ENCODE data around the gene AP1S1.
A peak's percentile ranks its signal among the peaks of the same experiment; 100 is the strongest.

Gene AP1S1

DNA sequence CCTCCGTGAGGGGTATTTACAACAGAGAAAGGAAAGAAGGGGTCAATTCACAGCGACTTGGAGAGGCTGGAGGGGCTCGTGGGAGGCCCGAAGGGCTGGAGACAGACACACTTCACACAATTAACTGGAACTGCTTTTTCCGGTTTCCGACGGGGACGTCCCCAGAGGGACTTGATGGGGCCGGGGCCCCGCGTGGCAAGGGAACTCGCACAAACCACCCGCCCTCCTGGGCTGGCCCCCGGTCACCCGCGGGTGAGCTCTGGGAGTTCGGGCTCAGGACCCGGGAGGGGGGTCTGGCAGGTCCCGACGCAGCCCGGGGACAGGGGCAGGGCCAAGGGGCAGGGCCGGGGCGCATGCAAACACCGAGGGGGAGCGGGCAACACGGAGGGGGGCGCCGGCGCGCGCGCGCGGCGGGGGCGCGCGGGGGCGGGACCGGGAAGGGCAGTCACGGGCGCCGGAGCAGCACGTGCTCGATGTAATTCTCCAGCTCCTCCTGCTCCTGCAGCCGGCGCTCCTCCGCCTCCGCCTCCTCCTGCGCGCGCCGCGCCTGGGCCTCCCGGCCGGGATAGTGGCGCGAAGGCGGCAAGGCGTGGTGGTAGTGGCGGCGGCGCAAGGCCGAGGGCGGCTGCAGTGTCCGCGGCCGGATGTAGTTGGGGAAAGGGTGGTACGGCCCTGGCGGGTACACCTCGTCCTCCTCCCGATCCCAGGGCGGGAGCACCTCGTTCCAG lies 8.4 kb downstream of the AP1S1 start:
- TF ChIP-seq POLR2AphosphoS5 (IDR thresholded peaks at IDR 0.05; ENCODE audit: low read depth, low read length) (no peak), POLR2A (IDR thresholded peaks at IDR 0.05; ENCODE audit: low read depth, low read length) (no peak; the same call in 1 of the 2 replicates), TAF1 (IDR thresholded peaks at IDR 0.05; ENCODE audit: borderline replicate concordance, low read depth, low read length) (no peak)
- FAIRE-seq (no peak), DNase-seq (ENCODE audit: insufficient read length) (no peak)

DNA sequence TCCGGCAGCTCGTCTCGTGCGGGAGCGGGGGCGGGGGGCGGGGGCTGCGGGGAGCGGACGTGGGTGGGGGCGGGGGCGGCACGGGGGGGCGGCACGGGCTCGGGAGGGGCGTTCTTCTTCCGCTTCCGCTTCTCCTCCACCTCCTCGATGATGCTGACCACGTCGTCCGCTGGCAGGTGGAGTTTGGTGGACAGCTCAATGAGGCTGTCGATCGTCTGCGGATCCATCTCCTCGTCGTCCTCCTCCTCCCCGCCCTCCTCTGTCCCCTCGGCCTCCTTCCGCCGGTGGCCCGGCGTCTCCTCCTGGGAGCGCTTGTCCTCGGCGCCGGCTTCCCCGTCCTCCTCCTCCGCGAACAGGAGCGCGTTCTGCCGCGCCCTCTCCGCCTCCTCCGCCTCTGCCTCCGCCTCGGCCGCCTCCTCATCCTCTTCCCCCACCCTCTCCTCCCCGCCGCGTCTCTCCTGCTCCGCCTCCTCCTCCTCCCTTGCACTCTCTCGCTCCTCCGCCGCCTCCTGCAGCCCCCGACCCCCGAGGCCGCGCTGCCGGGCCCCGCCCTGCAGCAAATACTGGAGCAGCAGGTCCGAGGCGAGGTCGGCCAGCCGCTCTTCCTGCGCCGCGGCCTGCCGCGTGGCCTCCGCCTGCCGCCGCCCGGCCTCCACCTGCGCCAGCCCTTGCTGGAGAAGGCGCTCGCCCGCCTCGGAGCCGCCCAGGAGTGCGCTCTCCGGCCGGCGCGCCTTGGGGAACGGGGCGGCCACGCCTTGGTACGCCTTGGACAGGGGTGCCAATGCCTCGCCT lies 9.2 kb downstream of the AP1S1 start:
- no peak for TF ChIP-seq POLR2AphosphoS5 (IDR thresholded peaks at IDR 0.05; ENCODE audit: low read depth, low read length)
- TF ChIP-seq POLR2A (IDR thresholded peaks at IDR 0.05; ENCODE audit: low read depth, low read length) = no peak
- FAIRE-seq (no peak), DNase-seq (ENCODE audit: insufficient read length) (no peak)

DNA sequence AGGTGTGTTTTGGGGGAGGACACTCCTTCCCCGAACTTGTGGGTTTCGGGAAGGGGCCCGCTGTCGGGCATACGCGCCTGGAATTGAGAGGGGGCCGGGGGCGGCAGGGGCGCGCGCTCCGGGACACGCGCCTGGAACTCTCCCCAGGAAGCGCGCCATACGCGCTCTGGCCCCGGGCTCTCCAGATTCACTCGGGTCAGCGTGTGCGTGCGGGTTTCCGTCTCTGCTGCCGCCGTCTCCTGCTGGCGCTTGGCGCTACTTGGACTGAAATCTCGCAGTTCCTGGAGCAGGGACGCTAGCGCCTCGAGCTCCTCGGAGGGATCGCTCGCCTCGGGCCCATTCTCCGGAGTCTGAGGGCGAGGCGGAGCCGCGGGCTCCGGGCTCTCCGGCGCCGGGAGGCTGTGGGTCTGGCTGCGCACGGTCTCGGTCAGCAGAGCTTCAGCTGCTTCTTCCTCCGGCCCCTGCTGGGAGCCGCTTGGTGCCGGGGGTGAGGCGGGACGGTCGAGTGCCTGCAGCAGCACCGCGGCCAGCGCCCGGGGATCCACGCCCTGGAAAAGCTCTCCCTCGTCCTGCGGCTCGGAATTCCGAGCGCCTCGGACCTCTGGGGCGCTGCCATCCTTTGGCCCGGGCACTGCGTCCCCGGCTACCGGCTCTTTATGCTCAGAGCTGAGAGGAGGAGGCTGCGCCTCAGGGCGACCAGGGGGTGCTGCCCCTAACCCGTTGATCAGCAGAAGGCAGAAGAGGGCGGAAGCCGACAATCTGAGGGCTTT lies 10.0 kb downstream of the AP1S1 start:
- DNase-seq (ENCODE audit: insufficient read length) (no peak), FAIRE-seq (no peak)
- no peak for TF ChIP-seq POLR2A (IDR thresholded peaks at IDR 0.05; ENCODE audit: low read depth, low read length)

DNA sequence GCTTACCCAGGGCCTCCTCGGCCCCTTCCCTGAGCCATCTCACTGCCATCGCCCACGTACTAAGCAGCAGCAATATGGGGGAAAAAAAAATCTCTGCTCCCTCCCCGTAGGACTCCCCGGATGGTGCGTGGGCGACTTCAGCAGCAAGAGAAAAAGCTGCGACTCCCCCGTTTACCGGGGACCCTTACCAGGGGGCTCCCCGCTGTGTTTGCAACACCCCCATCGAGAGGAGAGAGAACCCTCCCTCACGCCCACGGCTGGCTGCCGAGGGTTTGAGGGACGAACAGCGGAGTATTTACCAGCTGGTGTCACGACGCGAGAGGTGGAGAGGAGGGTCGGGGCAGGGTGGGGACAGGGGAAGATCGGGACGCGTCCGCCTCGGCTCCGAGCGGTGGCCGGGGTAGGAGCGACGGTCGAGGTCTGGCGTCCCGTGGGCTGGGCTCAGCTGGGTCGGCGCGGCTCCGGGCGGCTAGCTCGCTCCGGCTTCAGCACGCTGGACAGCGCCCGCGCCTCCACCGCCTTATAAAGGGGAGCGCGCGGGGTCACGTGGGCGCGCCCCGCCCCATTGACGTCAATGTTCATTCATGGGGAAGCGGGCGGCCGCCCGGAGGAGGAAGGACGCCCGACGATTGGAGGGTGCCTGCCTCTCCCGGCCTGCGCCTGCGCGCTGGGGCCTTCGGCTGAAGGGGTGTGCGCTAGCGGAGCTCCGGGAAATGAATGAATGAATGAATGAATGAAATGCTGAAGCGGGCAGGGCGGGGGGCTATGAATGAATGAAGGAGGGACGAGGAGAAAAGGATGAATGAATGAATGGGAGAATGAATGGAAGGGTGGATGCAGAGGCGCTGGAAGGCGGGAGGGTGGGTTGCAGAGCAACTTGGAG lies 11.0 kb downstream of the AP1S1 start, which contains the start of gene VGF:
TSS of gene VGF (minus strand) at position 495 of the 883 bp plus-strand sequence. CDS start 726 bp downstream, outside the sequence.
- DNase-seq (ENCODE audit: insufficient read length) (peak; percentile 96), FAIRE-seq (peak; percentile 76)
- TF ChIP-seq POLR2A (IDR thresholded peaks at IDR 0.05; ENCODE audit: low read depth, low read length) = no peak
- no peak for TF ChIP-seq TAF1 (IDR thresholded peaks at IDR 0.05; ENCODE audit: borderline replicate concordance, low read depth, low read length)
- TF ChIP-seq POLR2AphosphoS5 (IDR thresholded peaks at IDR 0.05; ENCODE audit: low read depth, low read length) = no peak

DNA sequence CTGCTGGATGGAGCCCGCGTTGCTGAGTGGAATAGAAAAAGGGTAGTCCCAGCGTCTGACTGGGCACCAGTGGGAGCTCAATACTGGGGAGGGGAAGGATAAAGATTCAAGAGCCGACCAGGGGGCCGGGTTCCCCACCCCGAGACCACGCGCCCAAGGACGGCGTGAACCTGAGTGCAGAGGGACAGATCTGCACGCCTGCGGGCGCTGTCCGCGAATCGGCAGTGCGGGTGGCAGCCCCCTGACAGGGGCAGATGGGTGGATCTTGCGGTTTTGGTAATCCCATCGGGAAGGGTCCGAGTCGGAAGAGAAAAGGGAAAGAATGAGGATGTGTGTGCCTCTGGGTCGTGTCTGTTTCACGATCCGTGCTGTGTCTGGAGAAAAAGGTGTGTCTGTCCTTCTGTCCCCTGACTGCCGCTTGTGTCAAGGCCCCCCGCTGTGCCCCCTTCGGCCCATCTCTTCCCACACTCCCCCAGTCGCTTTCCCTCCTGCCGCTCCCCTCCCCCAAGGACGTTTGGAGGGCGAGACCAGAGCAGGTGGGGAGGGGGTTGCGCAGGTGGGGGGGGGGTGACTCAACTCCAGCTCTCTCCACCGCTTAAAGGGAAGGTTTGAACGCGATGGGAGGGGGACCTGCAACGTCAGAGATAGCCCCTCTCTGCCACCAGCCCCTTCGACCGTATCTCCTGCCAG lies 11.8 kb downstream of the AP1S1 start:
- no peak for TF ChIP-seq TAF1 (IDR thresholded peaks at IDR 0.05; ENCODE audit: borderline replicate concordance, low read depth, low read length)
- no peak for TF ChIP-seq POLR2A (IDR thresholded peaks at IDR 0.05; ENCODE audit: low read depth, low read length)
- TF ChIP-seq POLR2AphosphoS5 (IDR thresholded peaks at IDR 0.05; ENCODE audit: low read depth, low read length) = no peak
- FAIRE-seq (no peak), DNase-seq (ENCODE audit: insufficient read length) (no peak)

DNA sequence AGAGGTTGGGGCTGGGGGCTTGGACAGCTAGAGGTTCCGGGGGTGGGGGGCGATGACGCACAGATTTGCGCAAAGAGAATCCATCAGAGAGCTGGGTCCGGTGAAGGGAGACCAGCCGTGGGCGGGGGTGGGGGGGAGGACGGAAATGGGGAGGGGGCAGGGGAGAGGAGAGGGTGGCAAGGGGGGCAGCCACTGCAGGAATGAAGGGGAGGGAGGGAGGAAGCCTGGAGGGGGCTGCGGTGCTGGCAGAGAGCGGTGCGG lies 12.3 kb downstream of the AP1S1 start:
- DNase-seq (ENCODE audit: insufficient read length) = no peak
- no peak for FAIRE-seq
- TF ChIP-seq POLR2A (IDR thresholded peaks at IDR 0.05; ENCODE audit: low read depth, low read length) (no peak), TAF1 (IDR thresholded peaks at IDR 0.05; ENCODE audit: borderline replicate concordance, low read depth, low read length) (no peak), POLR2AphosphoS5 (IDR thresholded peaks at IDR 0.05; ENCODE audit: low read depth, low read length) (no peak)

DNA sequence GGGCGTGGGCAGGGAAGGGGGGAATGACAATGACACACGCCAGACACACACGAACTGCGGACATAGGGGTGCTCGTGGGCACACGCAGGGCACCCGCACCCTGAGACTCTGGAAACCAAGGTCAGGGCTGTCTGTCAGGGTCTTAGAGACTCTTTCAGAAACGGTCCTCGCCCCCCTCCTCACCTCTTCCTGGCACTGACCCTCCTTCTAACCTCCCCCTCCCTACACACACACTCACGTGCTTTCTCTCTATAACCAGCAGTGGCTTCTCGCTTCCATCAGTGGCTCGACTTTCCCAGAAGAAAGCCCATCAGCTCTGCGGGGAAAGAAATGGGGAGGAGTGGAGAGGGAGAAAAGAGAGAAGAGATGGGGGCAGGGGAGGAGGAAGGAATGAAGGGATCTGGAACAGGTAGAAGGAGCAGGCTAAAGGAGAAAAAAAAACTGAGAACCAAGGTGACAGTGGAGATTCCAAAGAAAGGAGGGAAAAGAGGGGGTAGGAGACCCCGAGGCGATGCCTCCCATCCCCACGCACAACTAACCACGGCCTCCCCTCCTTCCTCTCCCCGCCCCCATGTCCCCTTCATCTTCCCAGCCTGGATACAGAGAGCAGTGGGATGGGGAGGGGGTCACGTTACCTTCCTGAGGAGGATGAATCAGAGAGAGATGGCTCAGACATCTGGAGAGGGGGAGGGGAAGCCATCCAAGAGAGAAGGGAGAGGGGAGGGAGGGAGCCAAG lies 12.8 kb downstream of the AP1S1 start:
- FAIRE-seq = no peak
- TF ChIP-seq POLR2AphosphoS5 (IDR thresholded peaks at IDR 0.05; ENCODE audit: low read depth, low read length) (no peak), TAF1 (IDR thresholded peaks at IDR 0.05; ENCODE audit: borderline replicate concordance, low read depth, low read length) (no peak), POLR2A (IDR thresholded peaks at IDR 0.05; ENCODE audit: low read depth, low read length) (no peak)
- DNase-seq (ENCODE audit: insufficient read length) = no peak

DNA sequence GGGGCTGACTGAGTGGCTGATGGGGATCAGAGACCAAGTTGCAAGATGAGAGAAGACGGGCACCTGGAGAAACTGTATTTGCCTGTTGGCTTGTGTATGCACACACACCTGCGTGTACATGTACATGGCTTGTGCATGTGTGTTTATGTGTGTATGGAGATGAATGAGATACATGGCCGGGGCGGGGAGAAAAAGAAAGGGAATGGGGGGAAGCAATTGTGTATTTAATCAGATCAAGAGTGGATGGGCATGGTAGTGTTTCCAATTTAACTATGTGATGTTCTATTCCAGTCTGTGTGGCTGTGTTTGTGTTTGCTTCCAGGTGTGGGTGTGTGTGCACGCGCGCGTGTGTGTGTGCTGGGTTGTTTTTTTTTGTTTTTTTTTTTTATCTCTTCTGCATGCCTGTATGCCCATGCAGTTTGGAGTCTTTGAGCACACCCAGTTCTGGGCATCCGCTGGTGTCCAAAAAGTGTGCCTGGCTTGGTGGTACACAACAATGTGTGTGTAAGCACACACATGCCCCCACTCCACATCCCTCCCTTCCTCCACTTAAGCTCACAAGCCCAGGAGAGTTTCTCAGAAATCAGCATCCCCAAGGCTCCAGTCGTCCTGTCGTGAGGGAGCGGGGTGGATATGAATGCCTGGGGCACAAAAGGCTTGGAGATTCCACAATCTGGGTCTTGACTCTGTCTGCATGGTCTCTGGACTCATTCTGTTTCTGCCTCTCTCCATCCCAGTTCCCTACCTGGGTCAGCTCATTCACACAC lies 13.6 kb downstream of the AP1S1 start:
- FAIRE-seq (peak; percentile 17), DNase-seq (ENCODE audit: insufficient read length) (no peak)
- no peak for TF ChIP-seq POLR2AphosphoS5 (IDR thresholded peaks at IDR 0.05; ENCODE audit: low read depth, low read length)
- TF ChIP-seq POLR2A (IDR thresholded peaks at IDR 0.05; ENCODE audit: low read depth, low read length) = no peak
- TF ChIP-seq TAF1 (IDR thresholded peaks at IDR 0.05; ENCODE audit: borderline replicate concordance, low read depth, low read length) = no peak

DNA sequence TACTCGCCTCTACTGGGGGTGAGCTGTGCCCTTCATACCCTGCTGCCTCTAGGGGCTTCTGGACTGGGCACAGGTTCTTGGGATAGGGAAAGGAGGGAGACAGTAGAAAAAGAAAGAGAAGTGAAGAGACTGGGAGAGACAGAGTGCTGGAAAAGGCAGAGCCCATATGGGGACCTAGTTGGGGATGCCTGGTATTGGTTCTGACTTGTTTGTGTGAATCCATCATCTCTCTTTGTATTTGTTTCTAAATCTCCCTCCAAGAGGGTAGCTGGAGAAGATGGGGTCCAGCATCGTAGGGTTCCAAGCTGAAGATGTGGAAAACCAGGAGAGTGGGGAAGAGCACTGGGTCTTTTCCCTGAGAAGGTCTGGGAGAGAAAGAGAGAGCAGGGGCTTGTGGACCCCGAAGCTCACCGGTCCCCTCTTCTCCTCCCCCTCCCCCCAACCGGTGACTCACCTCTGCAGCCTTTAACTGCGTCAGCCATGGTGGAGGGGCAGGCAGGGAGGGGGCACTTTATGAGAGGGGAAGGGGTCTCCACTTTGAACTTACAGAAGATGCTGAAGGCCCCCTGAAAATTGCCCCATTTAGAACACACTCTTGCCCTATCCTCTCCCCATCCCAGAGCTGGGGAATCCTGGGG lies 14.3 kb downstream of the AP1S1 start:
- FAIRE-seq (no peak), DNase-seq (ENCODE audit: insufficient read length) (no peak)
- TF ChIP-seq POLR2AphosphoS5 (IDR thresholded peaks at IDR 0.05; ENCODE audit: low read depth, low read length) (no peak), POLR2A (IDR thresholded peaks at IDR 0.05; ENCODE audit: low read depth, low read length) (no peak), TAF1 (IDR thresholded peaks at IDR 0.05; ENCODE audit: borderline replicate concordance, low read depth, low read length) (no peak)
